Left kidney (tissue), 2 donors: ENCODE measurements around the gene MED9. TPM values are rescaled to one million over a fixed set of nuclear protein-coding genes. Genes with fewer than 3 reads are reported as not detected.
"Not testable (repeated sequence)": the region's sequence is repeated elsewhere in the genome, so short reads cannot be mapped to it uniquely, and the experiment has no call there.

Experiments
- DNase-seq: peaks from one replicate; pipeline ENCODE4 v3.0.0-alpha.2; 2013
- polyA plus RNA-seq: library from polyadenylated mRNA; unstranded; fragments of 120-200 nt; gene quantifications from one replicate; pipeline ENCODE4 v1.2.1, GENCODE V29; 2013; ENCODE audit not compliant: insufficient read length

Gene MED9
- polyA plus RNA-seq, 1 donor, result 19.1 TPM

- DNase-seq, result no peak
Observed at GRCh38 chr17:17453088-17453487, 23.7 kb upstream of the MED9 start.

- DNase-seq, result no peak
Observed at GRCh38 chr17:17454276-17454675, 22.5 kb upstream of the MED9 start.

- DNase-seq, result not testable (repeated sequence)
Observed at GRCh38 chr17:17454700-17455099, 22.1 kb upstream of the MED9 start.

GRCh38 chr17:17455173-17455572 is 21.6 kb upstream of the MED9 start:
- no peak for DNase-seq

- DNase-seq, result no peak
Observed at GRCh38 chr17:17456251-17456650, 20.5 kb upstream of the MED9 start.

- DNase-seq, result no peak
Observed at GRCh38 chr17:17457680-17458079, 19.1 kb upstream of the MED9 start.

GRCh38 chr17:17460038-17460437 is 16.8 kb upstream of the MED9 start:
- DNase-seq, result no peak

- DNase-seq, result no peak
Observed at GRCh38 chr17:17462048-17462824, 14.6 kb upstream of the MED9 start.

- no peak for DNase-seq
Observed at GRCh38 chr17:17463821-17464220, 13.0 kb upstream of the MED9 start.

- DNase-seq, result not testable (repeated sequence)
Observed at GRCh38 chr17:17465878-17466277, 10.9 kb upstream of the MED9 start.

GRCh38 chr17:17466511-17466910 is 10.3 kb upstream of the MED9 start:
- no peak for DNase-seq

- no peak for DNase-seq
Observed at GRCh38 chr17:17467016-17467415, 9.8 kb upstream of the MED9 start.

GRCh38 chr17:17467720-17468119 is 9.1 kb upstream of the MED9 start:
- no peak for DNase-seq

- no peak for DNase-seq
Observed at GRCh38 chr17:17468217-17469010, 8.4 kb upstream of the MED9 start.

GRCh38 chr17:17469358-17469757 is 7.4 kb upstream of the MED9 start:
- no peak for DNase-seq

GRCh38 chr17:17469996-17470395 is 6.8 kb upstream of the MED9 start:
- no peak for DNase-seq

- no peak for DNase-seq
Observed at GRCh38 chr17:17472333-17472920, 4.4 kb upstream of the MED9 start.

- DNase-seq, result no peak
Observed at GRCh38 chr17:17474341-17474740, 2.5 kb upstream of the MED9 start.

- DNase-seq, result no peak
Observed at GRCh38 chr17:17479209-17479608, 2.4 kb downstream of the MED9 start.

GRCh38 chr17:17480593-17481148 is 3.9 kb downstream of the MED9 start:
- DNase-seq, result no peak

- DNase-seq, result no peak
Observed at GRCh38 chr17:17481860-17482259, 5.1 kb downstream of the MED9 start.

GRCh38 chr17:17484451-17484899 is 7.7 kb downstream of the MED9 start:
- no peak for DNase-seq

GRCh38 chr17:17485420-17485819 is 8.6 kb downstream of the MED9 start:
- DNase-seq, result no peak
